DOHH2 (cell line): ENCODE data around the gene ABHD1.

Experiments used
- H3F3A ChIP-seq: fragments of 200-600 bp; sonication (generic), shearing (Covaris generic); 2 replicates; pipeline ENCODE4 v1.6.0; 2016; ENCODE audit warnings: antibody characterized with exemption, mild to moderate bottlenecking; ENCODE audit not compliant: control insufficient read depth, insufficient read depth
- H3K27ac ChIP-seq: fragments of 200-600 bp; sonication (generic); 2 replicates; pipeline ENCODE4 v1.5.1; 2014; ENCODE audit warnings: low read depth, mild to moderate bottlenecking, low read length, moderate library complexity
- H3K27me3 ChIP-seq: fragments of 200-600 bp; sonication (generic); 2 replicates; pipeline ENCODE4 v1.6.1; 2014; ENCODE audit warnings: mild to moderate bottlenecking, low read length, mixed read lengths; ENCODE audit not compliant: control insufficient read depth
- H3K36me3 ChIP-seq: fragments of 200-600 bp; sonication (generic); 2 replicates; pipeline ENCODE4 v1.6.1; 2014; ENCODE audit warnings: mild to moderate bottlenecking, low read length, moderate library complexity, mixed read lengths; ENCODE audit not compliant: control insufficient read depth
- H3K4me1 ChIP-seq: fragments of 200-600 bp; sonication (generic); 2 replicates; pipeline ENCODE4 v1.6.1; 2014; ENCODE audit warnings: mild to moderate bottlenecking, low read length, mixed read lengths; ENCODE audit not compliant: control insufficient read depth
- H3K4me2 ChIP-seq: fragments of 200-600 bp; sonication (generic); 2 replicates; pipeline ENCODE4 v1.6.0; 2014; ENCODE audit warnings: mild to moderate bottlenecking, low read length, moderate library complexity
- H3K4me3 ChIP-seq: fragments of 200-600 bp; sonication (generic); 2 replicates; pipeline ENCODE4 v1.5.1; 2014; ENCODE audit warnings: mild to moderate bottlenecking, low read length, mixed read lengths
- H3K79me2 ChIP-seq: fragments of 200-600 bp; sonication (generic); 2 replicates; pipeline ENCODE4 v1.6.1; 2014; ENCODE audit warnings: mild to moderate bottlenecking, low read length, mixed read lengths; ENCODE audit not compliant: control insufficient read depth
- H3K9me2 ChIP-seq: fragments of 200-600 bp; sonication (generic); replicated peaks from 2 replicates; pipeline ENCODE4 v1.6.1; 2014; ENCODE audit warnings: mild to moderate bottlenecking, low read length, mixed read lengths; ENCODE audit not compliant: control insufficient read depth
- H3K9me3 ChIP-seq: fragments of 200-600 bp; sonication (generic); 2 replicates; pipeline ENCODE4 v1.6.1; 2014; ENCODE audit warnings: antibody characterized with exemption, low read length, mixed read lengths; ENCODE audit not compliant: control insufficient read depth, insufficient read depth
- H4K20me1 ChIP-seq: fragments of 200-600 bp; sonication (generic); 2 replicates; pipeline ENCODE4 v1.6.0; 2014; ENCODE audit warnings: low read depth, mild to moderate bottlenecking, antibody characterized with exemption, low read length, moderate library complexity; ENCODE audit not compliant: control insufficient read depth, insufficient read depth
- EZH2phosphoT487 ChIP-seq: fragments of 200-600 bp; sonication (generic); IDR thresholded peaks from 2 replicates; pipeline ENCODE4 v1.6.1; 2017; ENCODE audit warnings: borderline replicate concordance, mild to moderate bottlenecking, antibody characterized with exemption, low read length, moderate library complexity, mixed read lengths
- TF ChIP-seq, protein P1 (sequence below): fragments of 200-600 bp; sonication (generic); IDR thresholded peaks from one replicate; pipeline ENCODE4 v1.5.1; 2014; ENCODE audit warnings: antibody characterized with exemption, mild to moderate bottlenecking, low read depth, low read length; ENCODE audit not compliant: poor library complexity, severe bottlenecking

The ABHD1 gene

DNA sequence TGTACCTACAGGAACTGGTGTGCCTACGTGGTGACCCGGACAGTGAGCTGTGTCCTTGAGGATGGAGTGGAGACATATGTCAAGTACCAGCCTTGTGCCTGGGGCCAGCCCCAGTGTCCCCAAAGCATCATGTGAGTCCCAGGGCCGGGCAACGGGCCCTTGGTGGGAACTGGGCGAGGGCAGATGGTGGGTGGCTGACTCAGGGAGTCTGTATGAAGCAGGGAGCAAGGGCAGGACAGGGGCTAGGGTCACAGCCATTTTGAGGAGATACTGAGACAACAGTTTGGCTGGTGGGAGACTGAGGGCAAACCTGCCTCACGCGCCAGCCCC, 43.5 kb upstream of the ABHD1 start:
- TF ChIP-seq, protein P1, sequence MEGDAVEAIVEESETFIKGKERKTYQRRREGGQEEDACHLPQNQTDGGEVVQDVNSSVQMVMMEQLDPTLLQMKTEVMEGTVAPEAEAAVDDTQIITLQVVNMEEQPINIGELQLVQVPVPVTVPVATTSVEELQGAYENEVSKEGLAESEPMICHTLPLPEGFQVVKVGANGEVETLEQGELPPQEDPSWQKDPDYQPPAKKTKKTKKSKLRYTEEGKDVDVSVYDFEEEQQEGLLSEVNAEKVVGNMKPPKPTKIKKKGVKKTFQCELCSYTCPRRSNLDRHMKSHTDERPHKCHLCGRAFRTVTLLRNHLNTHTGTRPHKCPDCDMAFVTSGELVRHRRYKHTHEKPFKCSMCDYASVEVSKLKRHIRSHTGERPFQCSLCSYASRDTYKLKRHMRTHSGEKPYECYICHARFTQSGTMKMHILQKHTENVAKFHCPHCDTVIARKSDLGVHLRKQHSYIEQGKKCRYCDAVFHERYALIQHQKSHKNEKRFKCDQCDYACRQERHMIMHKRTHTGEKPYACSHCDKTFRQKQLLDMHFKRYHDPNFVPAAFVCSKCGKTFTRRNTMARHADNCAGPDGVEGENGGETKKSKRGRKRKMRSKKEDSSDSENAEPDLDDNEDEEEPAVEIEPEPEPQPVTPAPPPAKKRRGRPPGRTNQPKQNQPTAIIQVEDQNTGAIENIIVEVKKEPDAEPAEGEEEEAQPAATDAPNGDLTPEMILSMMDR = no peak
- no peak for TF ChIP-seq EZH2phosphoT487
- no peak overlapping the region for H3K27ac ChIP-seq
- no peaks in the 10 kb centered on the region for H3K27me3 ChIP-seq
- peaks cover 8% of the 10 kb centered on the region for H3F3A ChIP-seq
- peaks cover 54% of the 10 kb centered on the region for H3K4me1 ChIP-seq
- H3K9me2 ChIP-seq = no peaks in the 10 kb centered on the region
- H3K4me2 ChIP-seq = no peak overlapping the region
- H3K9me3 ChIP-seq = no peaks in the 10 kb centered on the region
- no peak overlapping the region for H3K4me3 ChIP-seq
- no peaks in the 10 kb centered on the region for H3K36me3 ChIP-seq
- no peaks in the 10 kb centered on the region for H4K20me1 ChIP-seq
- H3K79me2 ChIP-seq = no peaks in the 10 kb centered on the region

DNA sequence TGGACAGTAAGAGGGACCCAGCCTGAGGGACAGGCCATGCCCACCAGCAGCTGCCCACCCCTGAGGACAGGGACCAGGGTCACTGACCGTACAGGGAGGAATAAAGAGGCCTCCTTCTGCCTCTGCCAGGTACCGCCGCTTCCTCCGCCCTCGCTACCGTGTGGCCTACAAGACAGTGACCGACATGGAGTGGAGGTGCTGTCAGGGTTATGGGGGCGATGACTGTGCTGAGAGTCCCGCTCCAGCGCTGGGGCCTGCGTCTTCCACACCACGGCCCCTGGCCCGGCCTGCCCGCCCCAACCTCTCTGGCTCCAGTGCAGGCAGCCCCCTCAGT, 43.0 kb upstream of the ABHD1 start:
- Histone ChIP-seq H3K4me2 (peak overlapping the region; percentile 93), H3K27ac (no peak overlapping the region), H3K4me1 (peaks cover 53% of the 10 kb centered on the region)

DNA sequence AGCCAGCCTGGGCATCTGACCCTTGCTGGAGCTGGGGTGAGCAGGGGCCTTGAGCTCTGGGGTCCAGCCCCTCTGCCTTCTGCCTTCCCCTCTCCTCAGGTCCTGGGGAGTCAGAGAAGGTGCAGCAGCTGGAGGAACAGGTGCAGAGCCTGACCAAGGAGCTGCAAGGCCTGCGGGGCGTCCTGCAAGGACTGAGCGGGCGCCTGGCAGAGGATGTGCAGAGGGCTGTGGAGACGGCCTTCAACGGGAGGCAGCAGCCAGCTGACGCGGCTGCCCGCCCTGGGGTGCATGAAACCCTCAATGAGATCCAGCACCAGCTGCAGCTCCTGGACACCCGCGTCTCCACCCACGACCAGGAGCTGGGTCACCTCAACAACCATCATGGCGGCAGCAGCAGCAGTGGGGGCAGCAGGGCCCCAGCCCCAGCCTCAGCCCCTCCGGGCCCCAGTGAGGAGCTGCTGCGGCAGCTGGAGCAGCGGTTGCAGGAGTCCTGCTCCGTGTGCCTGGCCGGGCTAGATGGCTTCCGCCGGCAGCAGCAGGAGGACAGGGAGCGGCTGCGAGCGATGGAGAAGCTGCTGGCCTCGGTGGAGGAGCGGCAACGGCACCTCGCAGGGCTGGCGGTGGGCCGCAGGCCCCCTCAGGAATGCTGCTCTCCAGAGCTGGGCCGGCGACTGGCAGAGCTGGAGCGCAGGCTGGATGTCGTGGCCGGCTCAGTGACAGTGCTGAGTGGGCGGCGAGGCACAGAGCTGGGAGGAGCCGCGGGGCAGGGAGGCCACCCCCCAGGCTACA, 41.4 kb upstream of the ABHD1 start:
- peaks cover 50% of the 10 kb centered on the region for H3K4me1 ChIP-seq
- H3F3A ChIP-seq = no peaks in the 10 kb centered on the region; the same call in 1 of the 2 replicates
- H3K27me3 ChIP-seq = no peaks in the 10 kb centered on the region
- no peaks in the 10 kb centered on the region for H3K9me2 ChIP-seq
- peak overlapping the region; percentile 70 for H3K4me3 ChIP-seq
- H3K36me3 ChIP-seq = no peaks in the 10 kb centered on the region
- H3K4me2 ChIP-seq = peak overlapping the region; percentile 93
- peak overlapping the region; percentile 76 for H3K27ac ChIP-seq
- H3K79me2 ChIP-seq = no peaks in the 10 kb centered on the region
- TF ChIP-seq, protein P1 = no peak
- no peak for TF ChIP-seq EZH2phosphoT487
- H3K9me3 ChIP-seq = no peaks in the 10 kb centered on the region
- no peaks in the 10 kb centered on the region for H4K20me1 ChIP-seq

More for the DNA sequence above, 43.0 kb upstream of the ABHD1 start:
- H3K9me2 ChIP-seq = no peaks in the 10 kb centered on the region
- TF ChIP-seq EZH2phosphoT487 = no peak
- TF ChIP-seq, protein P1 = no peak
- H3K79me2 ChIP-seq = no peaks in the 10 kb centered on the region
- peak overlapping the region; percentile 15; the same call in 1 of the 2 replicates for H3K4me3 ChIP-seq
- no peaks in the 10 kb centered on the region for H4K20me1 ChIP-seq
- H3K27me3 ChIP-seq = no peaks in the 10 kb centered on the region
- no peaks in the 10 kb centered on the region for H3K36me3 ChIP-seq
- no peaks in the 10 kb centered on the region for H3K9me3 ChIP-seq
- peaks cover 8% of the 10 kb centered on the region for H3F3A ChIP-seq
